ENCODE measurements around the gene PCID2.

PCID2 gene

GRCh38 chr13:113145496-113145895 is 63.0 kb downstream of the PCID2 start:
- Histone ChIP-seq H3K36me3 (ENCODE audit: control insufficient read depth in 5 of 5, insufficient read depth in 5 of 5, low read length in 5 of 5) (peaks cover 0 to 4% (median 0%) of the 10 kb centered on the region in 5 donors), H3K4me3 (ENCODE audit: low read depth in 1 of 5, low read length in 5 of 5) (no peak overlapping the region), H3K9ac (ENCODE audit: low read length in 5 of 5) (no peak overlapping the region), H3K27ac (ENCODE audit: low read depth, low read length) (no peak overlapping the region), H3K27me3 (ENCODE audit: control insufficient read depth in 5 of 5, insufficient read depth in 4 of 5, low read length in 5 of 5) (peaks cover 0 to 7% (median 6%) of the 10 kb centered on the region in 5 donors), H3K9me3 (ENCODE audit: control insufficient read depth in 5 of 5, low read length in 5 of 5) (no peaks in the 10 kb centered on the region), H3K4me1 (ENCODE audit: control insufficient read depth in 5 of 5, insufficient read depth in 5 of 5, low read length in 5 of 5) (no peaks in the 10 kb centered on the region)

- Histone ChIP-seq H3K4me1 (ENCODE audit: control insufficient read depth in 5 of 5, insufficient read depth in 5 of 5, low read length in 5 of 5) (no peaks in the 10 kb centered on the region), H3K4me3 (ENCODE audit: low read depth in 1 of 5, low read length in 5 of 5) (no peak overlapping the region), H3K9ac (ENCODE audit: low read length in 5 of 5) (no peak overlapping the region), H3K9me3 (ENCODE audit: control insufficient read depth in 5 of 5, low read length in 5 of 5) (no peaks in the 10 kb centered on the region), H3K27me3 (ENCODE audit: control insufficient read depth in 5 of 5, insufficient read depth in 4 of 5, low read length in 5 of 5) (peaks cover 0 to 7% (median 6%) of the 10 kb centered on the region in 5 donors), H3K36me3 (ENCODE audit: control insufficient read depth in 5 of 5, insufficient read depth in 5 of 5, low read length in 5 of 5) (peaks cover 0 to 4% (median 0%) of the 10 kb centered on the region in 5 donors), H3K27ac (ENCODE audit: low read depth, low read length) (no peak overlapping the region)
Measured at GRCh38 chr13:113144255-113144629, 64.2 kb downstream of the PCID2 start.

- Histone ChIP-seq H3K4me1 (ENCODE audit: control insufficient read depth in 5 of 5, insufficient read depth in 5 of 5, low read length in 5 of 5) (no peaks in the 10 kb centered on the region), H3K9me3 (ENCODE audit: control insufficient read depth in 5 of 5, low read length in 5 of 5) (no peaks in the 10 kb centered on the region), H3K4me3 (ENCODE audit: low read depth in 1 of 5, low read length in 5 of 5) (no peak overlapping the region), H3K27me3 (ENCODE audit: control insufficient read depth in 5 of 5, insufficient read depth in 4 of 5, low read length in 5 of 5) (peaks cover 0 to 7% (median 6%) of the 10 kb centered on the region in 5 donors), H3K9ac (ENCODE audit: low read length in 5 of 5) (no peak overlapping the region), H3K27ac (ENCODE audit: low read depth, low read length) (no peak overlapping the region), H3K36me3 (ENCODE audit: control insufficient read depth in 5 of 5, insufficient read depth in 5 of 5, low read length in 5 of 5) (peaks cover 0 to 4% (median 0%) of the 10 kb centered on the region in 5 donors)
Measured at GRCh38 chr13:113143466-113144254, 64.8 kb downstream of the PCID2 start.

- H3K4me1 ChIP-seq (ENCODE audit: control insufficient read depth in 5 of 5, insufficient read depth in 5 of 5, low read length in 5 of 5) = no peaks in the 10 kb centered on the region
Measured at GRCh38 chr13:113142876-113143275, 65.6 kb downstream of the PCID2 start.

GRCh38 chr13:113141601-113141970 is 66.9 kb downstream of the PCID2 start:
- Histone ChIP-seq H3K36me3 (ENCODE audit: control insufficient read depth in 5 of 5, insufficient read depth in 5 of 5, low read length in 5 of 5) (peaks cover 0 to 4% (median 0%) of the 10 kb centered on the region in 5 donors), H3K27me3 (ENCODE audit: control insufficient read depth in 5 of 5, insufficient read depth in 4 of 5, low read length in 5 of 5) (peaks cover under 1 to 6% (median 3%) of the 10 kb centered on the region in 5 donors), H3K4me1 (ENCODE audit: control insufficient read depth in 5 of 5, insufficient read depth in 5 of 5, low read length in 5 of 5) (no peaks in the 10 kb centered on the region), H3K4me3 (ENCODE audit: low read depth in 1 of 5, low read length in 5 of 5) (no peak overlapping the region), H3K9ac (ENCODE audit: low read length in 5 of 5) (no peak overlapping the region), H3K9me3 (ENCODE audit: control insufficient read depth in 5 of 5, low read length in 5 of 5) (no peaks in the 10 kb centered on the region), H3K27ac (ENCODE audit: low read depth, low read length) (no peak overlapping the region)

More at GRCh38 chr13:113142876-113143275, 65.6 kb downstream of the PCID2 start:
- H3K36me3 ChIP-seq (ENCODE audit: control insufficient read depth in 5 of 5, insufficient read depth in 5 of 5, low read length in 5 of 5) = peaks cover 0 to 4% (median 0%) of the 10 kb centered on the region in 5 donors
- H3K27me3 ChIP-seq (ENCODE audit: control insufficient read depth in 5 of 5, insufficient read depth in 4 of 5, low read length in 5 of 5) = peaks cover 0 to 7% (median 6%) of the 10 kb centered on the region in 5 donors
- H3K9ac ChIP-seq (ENCODE audit: low read length in 5 of 5) = no peak overlapping the region
- no peak overlapping the region for H3K4me3 ChIP-seq (ENCODE audit: low read depth in 1 of 5, low read length in 5 of 5)
- no peak overlapping the region for H3K27ac ChIP-seq (ENCODE audit: low read depth, low read length)
- H3K9me3 ChIP-seq (ENCODE audit: control insufficient read depth in 5 of 5, low read length in 5 of 5) = no peaks in the 10 kb centered on the region

GRCh38 chr13:113140677-113141600 is 67.5 kb downstream of the PCID2 start:
- Histone ChIP-seq H3K9ac (ENCODE audit: low read length in 5 of 5) (no peak overlapping the region), H3K36me3 (ENCODE audit: control insufficient read depth in 5 of 5, insufficient read depth in 5 of 5, low read length in 5 of 5) (peaks cover 0 to 4% (median 0%) of the 10 kb centered on the region in 5 donors), H3K27ac (ENCODE audit: low read depth, low read length) (no peak overlapping the region), H3K4me3 (ENCODE audit: low read depth in 1 of 5, low read length in 5 of 5) (no peak overlapping the region), H3K27me3 (ENCODE audit: control insufficient read depth in 5 of 5, insufficient read depth in 4 of 5, low read length in 5 of 5) (peaks cover 0 to 6% (median 3%) of the 10 kb centered on the region in 5 donors), H3K9me3 (ENCODE audit: control insufficient read depth in 5 of 5, low read length in 5 of 5) (no peaks in the 10 kb centered on the region), H3K4me1 (ENCODE audit: control insufficient read depth in 5 of 5, insufficient read depth in 5 of 5, low read length in 5 of 5) (no peaks in the 10 kb centered on the region)

GRCh38 chr13:113139577-113139976 is 68.9 kb downstream of the PCID2 start:
- Histone ChIP-seq H3K27ac (ENCODE audit: low read depth, low read length) (no peak overlapping the region), H3K4me3 (ENCODE audit: low read depth in 1 of 5, low read length in 5 of 5) (no peak overlapping the region), H3K9ac (ENCODE audit: low read length in 5 of 5) (no peak overlapping the region), H3K27me3 (ENCODE audit: control insufficient read depth in 5 of 5, insufficient read depth in 4 of 5, low read length in 5 of 5) (peaks cover 0 to 6% (median 4%) of the 10 kb centered on the region in 5 donors), H3K36me3 (ENCODE audit: control insufficient read depth in 5 of 5, insufficient read depth in 5 of 5, low read length in 5 of 5) (peaks cover 0 to 4% (median 0%) of the 10 kb centered on the region in 5 donors), H3K4me1 (ENCODE audit: control insufficient read depth in 5 of 5, insufficient read depth in 5 of 5, low read length in 5 of 5) (no peaks in the 10 kb centered on the region), H3K9me3 (ENCODE audit: control insufficient read depth in 5 of 5, low read length in 5 of 5) (no peaks in the 10 kb centered on the region)

GRCh38 chr13:113138792-113139551 is 69.5 kb downstream of the PCID2 start:
- Histone ChIP-seq H3K4me1 (ENCODE audit: control insufficient read depth in 5 of 5, insufficient read depth in 5 of 5, low read length in 5 of 5) (no peaks in the 10 kb centered on the region), H3K27ac (ENCODE audit: low read depth, low read length) (no peak overlapping the region), H3K9me3 (ENCODE audit: control insufficient read depth in 5 of 5, low read length in 5 of 5) (no peaks in the 10 kb centered on the region), H3K27me3 (ENCODE audit: control insufficient read depth in 5 of 5, insufficient read depth in 4 of 5, low read length in 5 of 5) (peaks cover 0 to 4% (median 1%) of the 10 kb centered on the region in 5 donors), H3K4me3 (ENCODE audit: low read depth in 1 of 5, low read length in 5 of 5) (no peak overlapping the region), H3K9ac (ENCODE audit: low read length in 5 of 5) (no peak overlapping the region), H3K36me3 (ENCODE audit: control insufficient read depth in 5 of 5, insufficient read depth in 5 of 5, low read length in 5 of 5) (peaks cover 0 to 4% (median 0%) of the 10 kb centered on the region in 5 donors)

GRCh38 chr13:113137691-113138298 is 70.7 kb downstream of the PCID2 start:
- Histone ChIP-seq H3K9ac (ENCODE audit: low read length in 5 of 5) (no peak overlapping the region), H3K4me3 (ENCODE audit: low read depth in 1 of 5, low read length in 5 of 5) (no peak overlapping the region), H3K27me3 (ENCODE audit: control insufficient read depth in 5 of 5, insufficient read depth in 4 of 5, low read length in 5 of 5) (peaks cover 0 to 4% (median 0%) of the 10 kb centered on the region in 5 donors), H3K9me3 (ENCODE audit: control insufficient read depth in 5 of 5, low read length in 5 of 5) (no peaks in the 10 kb centered on the region), H3K4me1 (ENCODE audit: control insufficient read depth in 5 of 5, insufficient read depth in 5 of 5, low read length in 5 of 5) (no peaks in the 10 kb centered on the region), H3K27ac (ENCODE audit: low read depth, low read length) (no peak overlapping the region), H3K36me3 (ENCODE audit: control insufficient read depth in 5 of 5, insufficient read depth in 5 of 5, low read length in 5 of 5) (peaks cover 0 to 4% (median 0%) of the 10 kb centered on the region in 5 donors)

All from subcutaneous abdominal adipose tissue (tissue), 5 donors.